SK-N-SH (cell line): ENCODE results near the gene MRPL23. TPM values are rescaled to one million over a fixed set of nuclear protein-coding genes. Genes with fewer than 3 reads are reported as not detected.

Experiments
- CTCF ChIA-PET: fragments of 300-600, 350-600 bp; formaldehyde crosslinking; extraction: SDS; loops from one replicate; lab custom pipeline; 2021; lab: Yijun Ruan, JAX
- POLR2A ChIA-PET: fragments of 350-600 bp; sonication (Branson Sonifier 250); formaldehyde crosslinking; extraction: SDS; loops from one replicate; lab custom pipeline; 2020; ENCODE audit warnings: antibody characterized with exemption, inconsistent platforms; lab: Yijun Ruan, JAX
- DNase-seq: peaks from one replicate; pipeline ENCODE4 v3.0.0; 2012
- H2AFZ ChIP-seq: fragments of 200-600 bp; sonication (generic); 2 replicates; pipeline ENCODE4 v1.8.1; 2016; ENCODE audit warnings: antibody characterized with exemption, mild to moderate bottlenecking, low read depth
- H3F3A ChIP-seq: fragments of 200-600 bp; sonication (generic); replicated peaks from 2 replicates; pipeline ENCODE3; 2016; ENCODE audit warnings: antibody characterized with exemption, mild to moderate bottlenecking; ENCODE audit not compliant: insufficient read depth
- H3K27ac ChIP-seq, 2 experiments: fragments of 200-500 bp in 1 of 2; fragments of 200-600 bp in 1 of 2; sonication (Bioruptor generic) in 1 of 2; sonication (generic), shearing (Covaris generic) in 1 of 2; 2 replicates each; pipeline versions ENCODE4 v1.5.1 to v1.6.1; 2014 to 2016; ENCODE audit warnings: low read depth in 2 of 2, inconsistent platforms in 1 of 2, low read length in 1 of 2, mild to moderate bottlenecking in 1 of 2, mixed read lengths in 1 of 2
- H3K27me3 ChIP-seq: fragments of 200-600 bp; sonication (generic), shearing (Covaris generic); 2 replicates; pipeline ENCODE4 v1.6.1; 2016; ENCODE audit warnings: mixed run types; ENCODE audit not compliant: insufficient read depth
- H3K36me3 ChIP-seq, 2 experiments: fragments of 200-500 bp in 1 of 2; fragments of 200-600 bp in 1 of 2; sonication (Bioruptor generic) in 1 of 2; sonication (generic) in 1 of 2; replicated peaks in 1 of 2; 2 replicates each; pipeline versions ENCODE3 to v1.5.1; 2014 to 2016; ENCODE audit warnings: low read length in 1 of 2, mild to moderate bottlenecking in 1 of 2; ENCODE audit not compliant: insufficient read depth in 2 of 2, control insufficient read depth in 1 of 2
- H3K4me1 ChIP-seq, 2 experiments: fragments of 200-500 bp in 1 of 2; fragments of 200-600 bp in 1 of 2; sonication (Bioruptor generic) in 1 of 2; sonication (generic), shearing (Covaris generic) in 1 of 2; 2 replicates each; pipeline versions ENCODE4 v1.5.1 to v1.6.1; 2014 to 2016; ENCODE audit warnings: low read depth in 1 of 2, low read length in 1 of 2, mixed run types in 1 of 2; ENCODE audit not compliant: insufficient read depth in 2 of 2, control insufficient read depth in 1 of 2
- H3K4me2 ChIP-seq: fragments of 200-600 bp; sonication (generic), shearing (Covaris generic); 2 replicates; pipeline ENCODE4 v1.6.1; 2017; ENCODE audit warnings: mixed run types
- H3K4me3 ChIP-seq, 2 experiments: fragments of 200-500 bp in 1 of 2; fragments of 200-600 bp in 1 of 2; sonication (Bioruptor generic) in 1 of 2; sonication (generic), shearing (Covaris generic) in 1 of 2; 2 replicates each; pipeline versions ENCODE4 v1.5.1 to v1.8.1; 2014 to 2016; ENCODE audit warnings: low read depth in 2 of 2, inconsistent platforms in 1 of 2, low read length in 1 of 2, mild to moderate bottlenecking in 1 of 2, mixed read lengths in 1 of 2, moderate library complexity in 1 of 2
- H3K79me2 ChIP-seq: fragments of 200-600 bp; sonication (generic); 2 replicates; pipeline ENCODE4 v1.8.1; 2017; ENCODE audit warnings: mild to moderate bottlenecking; ENCODE audit not compliant: insufficient read depth
- H3K9ac ChIP-seq: fragments of 200-600 bp; sonication (generic); 2 replicates; pipeline ENCODE4 v1.6.1; 2017; ENCODE audit warnings: mixed run types
- H3K9me2 ChIP-seq: fragments of 200-600 bp; sonication (generic); 2 replicates; pipeline ENCODE4 v1.6.1; 2017; ENCODE audit warnings: mixed run types
- H3K9me3 ChIP-seq: fragments of 200-600 bp; sonication (generic); 2 replicates; pipeline ENCODE4 v1.6.1; 2017; ENCODE audit warnings: mixed run types, mild to moderate bottlenecking, moderate library complexity
- H4K20me1 ChIP-seq: fragments of 200-600 bp; sonication (generic); 2 replicates; pipeline ENCODE4 v1.6.1; 2017; ENCODE audit warnings: mild to moderate bottlenecking, mixed run types; ENCODE audit not compliant: insufficient read depth
- CHD2 ChIP-seq: fragments of 150-350 bp; IDR thresholded peaks from 2 replicates; pipeline ENCODE4 v1.6.1; 2018; ENCODE audit warnings: low read length; ENCODE audit not compliant: partially characterized antibody
- EP300 ChIP-seq, 2 experiments: IDR thresholded peaks; 2 replicates each; pipeline versions ENCODE4 v1.4.0 to v1.6.1; 2012; ENCODE audit warnings: borderline replicate concordance in 1 of 2, low read depth in 1 of 2, low read length in 1 of 2
- EZH2phosphoT487 ChIP-seq: fragments of 200-600 bp; sonication (generic); IDR thresholded peaks from 2 replicates; pipeline ENCODE4 v1.6.1; 2017; ENCODE audit warnings: low read depth, mixed run types, mild to moderate bottlenecking, antibody characterized with exemption, moderate library complexity, borderline replicate concordance
- FOSL2 ChIP-seq: IDR thresholded peaks from 2 replicates; pipeline ENCODE4 v1.4.0; 2012; ENCODE audit warnings: low read depth, mild to moderate bottlenecking, moderate library complexity, borderline replicate concordance
- FOXJ3 ChIP-seq: sonication (generic); formaldehyde crosslinking; IDR thresholded peaks from 2 replicates; pipeline ENCODE4 v1.5.1; 2020; ENCODE audit warnings: mild to moderate bottlenecking, missing genetic modification reagents
- GATA2 ChIP-seq: sonication (generic); formaldehyde crosslinking; IDR thresholded peaks from 2 replicates; pipeline ENCODE4 v1.5.0; 2020; ENCODE audit warnings: mild to moderate bottlenecking, missing genetic modification reagents
- JUND ChIP-seq: IDR thresholded peaks from 2 replicates; pipeline ENCODE4 v1.4.0; 2012
- NFIC ChIP-seq: IDR thresholded peaks from 2 replicates; pipeline ENCODE4 v1.4.0; 2012; ENCODE audit warnings: borderline replicate concordance
- POLR2AphosphoS5 ChIP-seq: IDR thresholded peaks from 2 replicates; pipeline ENCODE4 v1.6.1; 2012; ENCODE audit warnings: low read depth, low read length
- RAD21 ChIP-seq: IDR thresholded peaks from 2 replicates; pipeline ENCODE4 v1.6.1; 2012; ENCODE audit warnings: mild to moderate bottlenecking, low read length
- RXRA ChIP-seq: IDR thresholded peaks from 2 replicates; pipeline ENCODE4 v1.4.0; 2012; ENCODE audit warnings: low read depth, mild to moderate bottlenecking, borderline replicate concordance
- SIN3A ChIP-seq: IDR thresholded peaks from 2 replicates; pipeline ENCODE4 v1.6.1; 2012; ENCODE audit warnings: low read depth, mild to moderate bottlenecking, low read length, moderate library complexity, borderline replicate concordance
- TAF1 ChIP-seq: IDR thresholded peaks from 2 replicates; pipeline ENCODE4 v1.6.1; 2012; ENCODE audit warnings: low read depth, mild to moderate bottlenecking, low read length, moderate library complexity, borderline replicate concordance
- TCF12 ChIP-seq: IDR thresholded peaks from 2 replicates; pipeline ENCODE4 v1.4.0; 2012
- TEAD4 ChIP-seq: IDR thresholded peaks from 2 replicates; pipeline ENCODE4 v1.4.0; 2012; ENCODE audit warnings: mild to moderate bottlenecking, borderline replicate concordance; ENCODE audit not compliant: insufficient read depth
- YY1 ChIP-seq: IDR thresholded peaks from 2 replicates; pipeline ENCODE4 v1.4.0; 2012; ENCODE audit warnings: low read depth, mild to moderate bottlenecking
- WGBS: methylation state at CpG from one replicate; pipeline ENCODE4 v1.1.6; 2017; ENCODE audit warnings: low lambda C conversion rate; 5-methylcytosine and 5-hydroxymethylcytosine counted together
- polyA plus RNA-seq, 3 experiments: library from polyadenylated mRNA; depleted of rRNA; stranded (reverse); fragments of >200 nt; gene quantifications; 2 replicates each; pipeline ENCODE4 v1.2.3, GENCODE V29; 2012
- TF ChIP-seq, protein P1 (sequence below): fragments of 200-600 bp; sonication (generic); IDR thresholded peaks from 2 replicates; pipeline ENCODE4 v1.6.1; 2017; ENCODE audit warnings: antibody characterized with exemption, mild to moderate bottlenecking, moderate library complexity
- TF ChIP-seq, protein P2 (sequence below): fragments of 150-350 bp; IDR thresholded peaks from 2 replicates; pipeline ENCODE4 v1.6.1; 2017; ENCODE audit warnings: antibody characterized with exemption, low read length, low read depth, borderline replicate concordance
- TF ChIP-seq, protein P3 (sequence below): IDR thresholded peaks from 2 replicates; pipeline ENCODE4 v1.4.0; 2012; ENCODE audit warnings: low read depth, borderline replicate concordance

The MRPL23 gene
- polyA plus RNA-seq, 1 of the 3 experiments (the other 2 are of a cell fraction), result 264 TPM

DNA sequence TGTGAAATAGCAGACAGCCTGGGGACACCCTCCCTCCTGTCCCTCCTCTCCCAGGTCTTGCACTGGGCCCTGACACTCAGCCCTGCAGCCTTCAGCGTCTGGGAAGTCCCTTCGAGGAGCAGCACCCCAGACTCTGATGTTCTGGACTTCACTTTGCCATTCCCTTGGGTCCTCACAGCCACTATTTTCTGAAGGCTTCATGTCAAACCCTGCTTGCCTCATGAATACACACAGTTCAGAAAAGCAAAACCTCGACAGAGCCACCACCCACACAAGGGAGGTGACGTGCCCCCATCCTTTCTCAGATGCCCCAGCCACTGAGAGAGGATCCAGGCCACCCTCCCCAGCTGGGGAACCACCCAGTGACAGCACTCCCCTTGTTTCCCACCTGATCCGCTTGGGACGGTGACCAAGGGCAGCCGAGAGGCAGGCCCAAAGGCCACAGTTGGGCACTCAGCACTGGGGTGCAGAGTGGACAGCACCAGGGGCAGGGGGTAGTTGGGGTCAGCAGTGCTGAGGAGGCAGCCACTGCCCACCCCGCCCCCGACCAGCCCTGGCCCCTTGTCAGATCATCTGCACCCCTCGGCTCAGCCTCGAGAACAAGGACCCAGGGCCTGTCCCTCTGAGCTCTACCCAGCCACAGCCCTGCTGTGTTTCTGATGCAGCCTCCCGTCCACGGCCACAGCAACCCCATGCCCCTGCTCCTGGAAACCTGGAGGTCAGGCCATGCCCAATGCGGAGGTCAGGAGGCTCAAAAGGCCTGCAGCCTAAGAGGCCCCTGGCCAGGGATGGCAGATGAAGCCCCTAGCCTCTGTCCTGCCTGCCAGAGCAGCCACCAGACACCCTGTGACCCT is 30.8 kb upstream of the MRPL23 start:
- Histone ChIP-seq H3K36me3 (no peaks in the 10 kb centered on the region), H2AFZ (no peak overlapping the region), H3K9me3 (no peaks in the 10 kb centered on the region), H3K4me1 (peaks cover 0 to 10% of the 10 kb centered on the region in 2 experiments; a peak in 1 of 4 replicates), H3K9me2 (no peaks in the 10 kb centered on the region), H3K79me2 (no peaks in the 10 kb centered on the region), H3F3A (no peaks in the 10 kb centered on the region), H4K20me1 (no peaks in the 10 kb centered on the region), H3K27me3 (no peaks in the 10 kb centered on the region), H3K27ac (no peak overlapping the region), H3K9ac (no peak overlapping the region), H3K4me3 (no peak overlapping the region), H3K4me2 (no peak overlapping the region)
- ChIA-PET CTCF (interaction anchor here (0.9 to 2.8 kb wide), 5 partner anchors 22 to 84 kb away, joined by 3 to 24 read pairs (median 9); no protein-coding TSS in a partner anchor), POLR2A (interaction anchor here (1.3 kb wide), 1 partner anchor 64 kb away, joined by 3 read pairs; no protein-coding TSS in a partner anchor)
- TF ChIP-seq EZH2phosphoT487 (no peak), FOSL2 (no peak), EP300 (IDR thresholded peaks at IDR 0.05; ENCODE audit: borderline replicate concordance in 1 of 2, low read depth in 1 of 2, low read length in 1 of 2) (no peak), SIN3A (no peak), TCF12 (no peak), GATA2 (CRISPR knock-in tag) (no peak), CHD2 (no peak), TAF1 (no peak), FOXJ3 (CRISPR knock-in tag) (no peak), POLR2AphosphoS5 (no peak), JUND (no peak), NFIC (no peak), YY1 (no peak), RAD21 (no peak)
- TF ChIP-seq, protein P1, sequence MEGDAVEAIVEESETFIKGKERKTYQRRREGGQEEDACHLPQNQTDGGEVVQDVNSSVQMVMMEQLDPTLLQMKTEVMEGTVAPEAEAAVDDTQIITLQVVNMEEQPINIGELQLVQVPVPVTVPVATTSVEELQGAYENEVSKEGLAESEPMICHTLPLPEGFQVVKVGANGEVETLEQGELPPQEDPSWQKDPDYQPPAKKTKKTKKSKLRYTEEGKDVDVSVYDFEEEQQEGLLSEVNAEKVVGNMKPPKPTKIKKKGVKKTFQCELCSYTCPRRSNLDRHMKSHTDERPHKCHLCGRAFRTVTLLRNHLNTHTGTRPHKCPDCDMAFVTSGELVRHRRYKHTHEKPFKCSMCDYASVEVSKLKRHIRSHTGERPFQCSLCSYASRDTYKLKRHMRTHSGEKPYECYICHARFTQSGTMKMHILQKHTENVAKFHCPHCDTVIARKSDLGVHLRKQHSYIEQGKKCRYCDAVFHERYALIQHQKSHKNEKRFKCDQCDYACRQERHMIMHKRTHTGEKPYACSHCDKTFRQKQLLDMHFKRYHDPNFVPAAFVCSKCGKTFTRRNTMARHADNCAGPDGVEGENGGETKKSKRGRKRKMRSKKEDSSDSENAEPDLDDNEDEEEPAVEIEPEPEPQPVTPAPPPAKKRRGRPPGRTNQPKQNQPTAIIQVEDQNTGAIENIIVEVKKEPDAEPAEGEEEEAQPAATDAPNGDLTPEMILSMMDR, result no peak
- WGBS, result 45% methylated on average over 10 of the region's 14 CpGs
- DNase-seq, result no peak

DNA sequence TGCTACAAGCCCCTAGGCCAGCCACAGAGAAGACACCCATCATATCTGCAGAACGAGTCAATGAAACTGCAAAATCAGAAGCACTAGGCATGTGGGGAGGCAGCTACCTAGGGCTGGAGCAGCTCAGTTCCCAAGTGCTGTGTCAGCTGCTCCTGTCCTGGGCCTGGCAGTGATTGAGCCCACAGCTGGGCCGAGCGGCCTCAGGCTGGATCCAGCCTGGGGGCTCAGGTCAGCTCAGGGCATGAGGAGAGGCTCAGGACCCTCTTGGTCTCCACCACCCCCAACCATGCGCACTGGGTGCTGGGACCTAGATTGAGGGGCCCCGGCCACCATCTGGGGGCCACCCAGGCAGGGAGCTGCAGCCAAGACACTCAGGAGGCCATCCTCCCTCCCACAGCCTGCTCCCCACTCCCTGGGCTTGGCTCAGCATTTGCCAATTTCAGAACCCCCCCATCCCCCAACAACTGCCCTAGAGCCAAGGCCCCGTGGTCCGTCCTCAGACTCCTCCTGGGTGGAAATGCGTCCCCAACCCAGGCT is 30.1 kb upstream of the MRPL23 start:
- H3K9me3 ChIP-seq, result no peaks in the 10 kb centered on the region
- TF ChIP-seq RXRA (no peak), EP300 (IDR thresholded peaks at IDR 0.05; ENCODE audit: borderline replicate concordance in 1 of 2, low read depth in 1 of 2, low read length in 1 of 2) (no peak), NFIC (no peak), EZH2phosphoT487 (no peak), YY1 (no peak), TAF1 (no peak), FOSL2 (no peak), TEAD4 (no peak)
- TF ChIP-seq, protein P2, sequence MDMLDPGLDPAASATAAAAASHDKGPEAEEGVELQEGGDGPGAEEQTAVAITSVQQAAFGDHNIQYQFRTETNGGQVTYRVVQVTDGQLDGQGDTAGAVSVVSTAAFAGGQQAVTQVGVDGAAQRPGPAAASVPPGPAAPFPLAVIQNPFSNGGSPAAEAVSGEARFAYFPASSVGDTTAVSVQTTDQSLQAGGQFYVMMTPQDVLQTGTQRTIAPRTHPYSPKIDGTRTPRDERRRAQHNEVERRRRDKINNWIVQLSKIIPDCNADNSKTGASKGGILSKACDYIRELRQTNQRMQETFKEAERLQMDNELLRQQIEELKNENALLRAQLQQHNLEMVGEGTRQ, result no peak
- TF ChIP-seq, protein P3, sequence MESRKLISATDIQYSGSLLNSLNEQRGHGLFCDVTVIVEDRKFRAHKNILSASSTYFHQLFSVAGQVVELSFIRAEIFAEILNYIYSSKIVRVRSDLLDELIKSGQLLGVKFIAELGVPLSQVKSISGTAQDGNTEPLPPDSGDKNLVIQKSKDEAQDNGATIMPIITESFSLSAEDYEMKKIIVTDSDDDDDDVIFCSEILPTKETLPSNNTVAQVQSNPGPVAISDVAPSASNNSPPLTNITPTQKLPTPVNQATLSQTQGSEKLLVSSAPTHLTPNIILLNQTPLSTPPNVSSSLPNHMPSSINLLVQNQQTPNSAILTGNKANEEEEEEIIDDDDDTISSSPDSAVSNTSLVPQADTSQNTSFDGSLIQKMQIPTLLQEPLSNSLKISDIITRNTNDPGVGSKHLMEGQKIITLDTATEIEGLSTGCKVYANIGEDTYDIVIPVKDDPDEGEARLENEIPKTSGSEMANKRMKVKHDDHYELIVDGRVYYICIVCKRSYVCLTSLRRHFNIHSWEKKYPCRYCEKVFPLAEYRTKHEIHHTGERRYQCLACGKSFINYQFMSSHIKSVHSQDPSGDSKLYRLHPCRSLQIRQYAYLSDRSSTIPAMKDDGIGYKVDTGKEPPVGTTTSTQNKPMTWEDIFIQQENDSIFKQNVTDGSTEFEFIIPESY, result no peak

More for the DNA sequence above, 30.1 kb upstream of the MRPL23 start:
- no peak for DNase-seq
- no peaks in the 10 kb centered on the region for H3K36me3 ChIP-seq
- no peak overlapping the region for H2AFZ ChIP-seq
- 71% methylated on average over 5 of the region's 8 CpGs for WGBS
- H3K27me3 ChIP-seq, result no peaks in the 10 kb centered on the region
- H3K9ac ChIP-seq, result no peak overlapping the region
- no peaks in the 10 kb centered on the region for H3K79me2 ChIP-seq
- CTCF ChIA-PET, result interaction anchor here (0.9 to 2.8 kb wide), 6 partner anchors 21 to 234 kb away, joined by 3 to 24 read pairs (median 8); no protein-coding TSS in a partner anchor
- no peak overlapping the region for H3K4me3 ChIP-seq
- no peak overlapping the region for H3K27ac ChIP-seq
- no peaks in the 10 kb centered on the region for H3F3A ChIP-seq
- H3K9me2 ChIP-seq, result no peaks in the 10 kb centered on the region
- peaks cover 0 to 17% of the 10 kb centered on the region in 2 experiments; a peak in 1 of 4 replicates for H3K4me1 ChIP-seq
- H3K4me2 ChIP-seq, result no peak overlapping the region
- H4K20me1 ChIP-seq, result no peaks in the 10 kb centered on the region
- POLR2A ChIA-PET, result interaction anchor here (1.3 kb wide), 1 partner anchor 63 kb away, joined by 3 read pairs; no protein-coding TSS in a partner anchor
